ENCODE measurements around the gene SCFD2.
"Not testable (repeated sequence)": the region's sequence is repeated elsewhere in the genome, so short reads cannot be mapped to it uniquely, and the experiment has no call there.

Gene SCFD2

GRCh38 chr4:52840531-52841370 lies 525.1 kb downstream of the SCFD2 start:
- DNase-seq, result no peak

DNA sequence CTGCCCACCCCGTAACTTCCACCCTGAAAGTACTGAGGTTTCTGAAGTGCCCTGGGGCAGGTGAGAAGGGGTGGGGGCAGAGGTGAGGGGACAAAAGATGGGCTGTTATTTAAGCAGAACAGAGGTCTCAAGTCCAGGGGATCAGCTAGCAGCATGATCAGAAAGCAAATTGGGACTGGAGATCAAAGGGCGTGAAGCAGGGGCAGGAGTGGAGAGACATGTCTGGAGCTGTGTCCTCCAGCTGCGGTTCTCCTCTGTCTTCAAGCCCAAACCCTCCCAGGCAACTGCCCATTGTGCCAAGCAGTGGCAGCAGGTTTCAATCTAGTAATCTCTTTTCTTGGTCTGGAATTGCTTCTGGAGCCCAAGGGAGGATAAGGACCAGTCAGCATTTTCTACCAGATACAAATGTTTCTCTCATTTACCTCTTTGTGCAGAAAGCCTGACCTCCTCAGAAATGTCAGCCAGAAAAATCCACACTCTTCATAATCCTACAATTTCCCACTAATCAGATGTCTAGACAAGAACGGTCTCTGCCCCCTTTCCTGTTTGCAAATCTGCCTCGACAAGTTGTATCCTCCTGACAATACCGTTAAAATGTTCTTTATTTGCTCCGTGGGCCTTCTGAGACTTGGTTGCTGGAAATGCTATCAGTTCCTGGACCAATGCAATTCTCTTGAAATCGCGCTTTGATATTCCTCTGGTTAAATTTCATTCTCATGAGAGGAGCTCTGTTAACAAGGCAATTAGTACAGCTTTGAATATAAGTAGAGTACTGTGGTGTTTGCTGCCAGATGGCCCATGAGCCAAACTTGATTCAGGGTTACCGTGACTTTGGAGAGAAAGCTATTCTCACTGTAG lies 526.9 kb downstream of the SCFD2 start:
- DNase-seq, result no peak

DNA sequence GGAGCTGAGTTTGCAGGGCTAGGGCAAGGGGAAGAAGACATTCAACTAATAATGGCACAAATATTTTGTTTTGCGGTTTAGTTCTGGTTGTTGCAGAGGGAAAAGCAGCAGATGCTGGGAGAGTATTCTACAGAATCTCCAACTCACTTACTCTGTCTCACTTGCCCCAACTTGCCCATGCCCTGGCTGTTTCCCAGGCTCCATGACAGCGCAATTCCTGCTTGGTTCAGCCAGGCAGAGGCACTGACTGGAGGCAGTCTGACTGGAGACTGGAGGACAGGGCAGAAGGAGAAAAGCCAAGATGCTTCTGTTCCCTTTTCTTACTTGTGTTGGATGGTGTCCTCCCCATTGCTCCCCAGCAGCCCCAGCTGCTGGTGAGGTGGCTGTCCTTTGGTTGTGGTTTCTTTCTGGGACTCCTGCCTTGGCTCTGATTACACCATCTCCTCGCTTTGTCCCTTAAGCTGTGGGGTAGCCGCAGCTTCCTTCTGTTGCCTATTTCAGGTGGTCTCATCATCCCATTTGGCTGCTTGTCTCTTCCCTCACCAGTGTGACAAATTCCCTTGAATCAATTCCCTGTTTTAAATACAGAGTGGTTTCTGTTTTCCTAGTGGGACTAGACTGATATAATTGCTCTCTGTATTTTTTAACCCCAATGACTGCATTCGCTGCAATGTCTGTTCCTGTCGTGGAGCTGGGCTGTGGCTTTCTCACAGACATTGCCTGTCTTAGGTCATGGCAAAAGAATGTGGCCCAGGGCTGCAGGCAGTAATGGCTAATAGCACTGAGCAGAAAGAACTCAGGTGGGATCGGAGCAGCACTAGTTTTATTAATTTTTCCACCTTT lies 527.9 kb downstream of the SCFD2 start:
- no peak for DNase-seq

GRCh38 chr4:52836678-52837077 lies 529.2 kb downstream of the SCFD2 start:
- no peak for DNase-seq

DNA sequence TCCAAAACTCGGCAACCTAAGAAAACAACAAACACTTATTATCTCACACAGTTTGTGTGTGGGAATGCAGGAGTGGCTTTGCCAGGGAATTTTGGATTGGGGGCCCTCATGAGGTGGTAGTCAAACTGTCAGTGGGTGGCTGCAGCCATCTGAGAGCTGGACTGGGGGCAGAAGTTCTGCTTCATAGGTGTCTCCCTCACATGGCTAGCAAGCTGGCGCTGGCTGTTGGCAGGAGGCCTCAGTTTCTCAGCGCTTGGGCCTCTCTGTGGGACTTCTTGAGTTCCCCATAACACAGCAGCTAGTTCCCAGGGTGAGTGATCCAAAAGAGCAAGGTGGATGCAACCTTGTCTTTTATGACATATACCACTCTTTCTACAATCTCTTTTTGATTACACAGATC lies 529.7 kb downstream of the SCFD2 start:
- no peak for DNase-seq

DNA sequence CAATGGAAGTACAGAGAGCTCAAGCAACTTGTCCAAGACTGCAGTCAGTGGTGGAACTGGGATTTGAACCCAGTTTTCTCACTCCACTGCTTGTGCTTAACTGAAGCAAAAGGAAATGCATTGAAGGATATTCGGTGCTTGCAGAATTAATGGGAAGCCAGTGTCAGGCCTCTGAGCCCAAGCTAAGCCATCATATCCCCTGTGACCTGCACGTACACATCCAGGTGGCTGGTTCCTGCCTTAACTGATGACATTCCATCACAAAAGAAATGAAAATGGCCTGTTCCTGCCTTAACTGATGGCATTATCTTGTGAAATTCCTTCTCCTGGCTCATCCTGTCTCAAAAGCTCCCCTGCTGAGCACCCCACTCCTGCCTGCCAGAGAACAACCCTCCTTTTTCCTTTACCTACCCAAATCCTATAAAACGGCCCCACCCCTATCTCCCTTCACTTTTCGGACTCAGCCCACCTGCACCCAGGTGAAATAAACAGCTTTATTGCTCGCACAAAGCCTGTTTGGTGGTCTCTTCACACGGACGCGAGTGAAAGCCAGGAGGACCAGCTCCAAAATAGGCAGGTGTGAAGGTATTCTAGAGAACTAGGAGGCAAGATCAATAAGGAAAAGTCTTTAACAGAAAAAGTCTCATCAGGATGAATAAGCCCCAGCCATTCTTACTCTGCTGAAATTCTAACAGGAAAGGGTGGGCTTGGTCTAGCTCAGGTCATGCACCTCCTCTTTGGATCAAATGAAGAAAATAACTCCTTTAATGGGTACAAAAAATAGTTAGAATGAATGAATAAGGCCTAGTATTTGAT lies 531.0 kb downstream of the SCFD2 start:
- not testable (repeated sequence) for DNase-seq

GRCh38 chr4:52833941-52834525 lies 531.8 kb downstream of the SCFD2 start:
- DNase-seq, result no peak

- DNase-seq, result no peak
Observed at GRCh38 chr4:52825460-52826090, 540.3 kb downstream of the SCFD2 start.

- no peak for DNase-seq
Observed at GRCh38 chr4:52824603-52825459, 541.0 kb downstream of the SCFD2 start.

DNA sequence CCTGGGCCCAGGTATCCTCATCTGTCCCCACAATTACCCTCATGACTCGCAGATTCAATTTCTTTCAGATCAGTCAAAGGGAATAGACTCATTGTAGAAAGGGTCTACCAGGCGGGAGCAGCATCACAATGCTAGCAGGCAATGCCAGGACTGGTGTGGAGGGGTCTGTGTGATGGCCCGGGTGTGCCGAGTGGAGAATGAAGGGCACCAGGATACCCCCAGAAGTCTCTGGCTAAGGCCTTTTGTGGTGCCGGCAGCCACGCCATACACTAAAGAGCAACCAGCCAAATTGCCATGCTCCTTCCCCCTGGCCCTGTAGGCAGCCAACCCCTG lies 541.6 kb downstream of the SCFD2 start:
- no peak for DNase-seq

DNA sequence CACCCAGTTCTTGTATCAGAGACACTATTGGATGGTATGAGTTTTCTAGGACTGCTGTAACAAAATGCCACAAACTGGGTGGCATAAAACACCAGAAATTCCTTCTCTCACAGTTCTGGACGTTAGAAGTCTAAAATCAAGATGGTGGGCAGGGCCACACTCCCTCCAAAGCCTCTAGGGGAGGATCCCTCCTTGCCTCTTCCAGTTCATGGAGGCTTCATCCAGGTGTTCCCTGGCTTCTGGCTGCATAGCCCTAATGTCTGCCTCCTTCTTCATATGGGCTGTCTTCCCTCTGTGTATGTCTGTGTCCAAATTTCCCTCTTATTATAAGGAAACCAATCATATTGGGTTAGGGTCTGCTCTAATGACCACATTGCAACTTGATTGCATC lies 542.2 kb downstream of the SCFD2 start:
- no peak for DNase-seq

Data from activated CD4-positive, CD25-positive, alpha-beta regulatory T cell (primary cell).